HG02970 (cell line): ENCODE measurements around the gene ZBTB43.
"Not testable (repeated sequence)": the region's sequence is repeated elsewhere in the genome, so short reads cannot be mapped to it uniquely, and the experiment has no call there.

ENCODE experiments used
- ATAC-seq: cut with Tn5 transposase; IDR thresholded peaks from one replicate; pipeline ENCODE4 v1.9.1; 2021; ENCODE audit warnings: mild to moderate bottlenecking, moderate library complexity, moderate number of reproducible peaks; ENCODE audit not compliant: unreplicated experiment, low FRiP score

The ZBTB43 gene

GRCh38 chr9:126804696-126805553 lies at the start of gene ZBTB43:
Gene ZBTB43, plus strand, starts transcription at chr9:126805040. Its CDS starts 27,470 bp downstream, at chr9:126832510.
- ATAC-seq = peak; percentile 84

GRCh38 chr9:126755317-126755875 lies 49.4 kb upstream of the ZBTB43 start:
- ATAC-seq = no peak

- no peak for ATAC-seq
Measured at GRCh38 chr9:126756238-126756637, 48.6 kb upstream of the ZBTB43 start.

GRCh38 chr9:126756876-126757415 lies 47.9 kb upstream of the ZBTB43 start:
- no peak for ATAC-seq

- ATAC-seq = no peak
Measured at GRCh38 chr9:126758916-126759585, 45.8 kb upstream of the ZBTB43 start.

GRCh38 chr9:126761274-126761673 lies 43.6 kb upstream of the ZBTB43 start:
- no peak for ATAC-seq

GRCh38 chr9:126763130-126763764 lies 41.6 kb upstream of the ZBTB43 start:
- no peak for ATAC-seq

GRCh38 chr9:126773004-126773607 lies 31.7 kb upstream of the ZBTB43 start:
- no peak for ATAC-seq

GRCh38 chr9:126775926-126776325 lies 28.9 kb upstream of the ZBTB43 start:
- no peak for ATAC-seq

GRCh38 chr9:126777733-126778132 lies 27.1 kb upstream of the ZBTB43 start:
- no peak for ATAC-seq

GRCh38 chr9:126778141-126778540 lies 26.7 kb upstream of the ZBTB43 start:
- no peak for ATAC-seq

GRCh38 chr9:126778696-126779095 lies 26.1 kb upstream of the ZBTB43 start:
- not testable (repeated sequence) for ATAC-seq

- ATAC-seq = no peak
Measured at GRCh38 chr9:126781186-126782052, 23.4 kb upstream of the ZBTB43 start.

GRCh38 chr9:126782053-126782388 lies 22.8 kb upstream of the ZBTB43 start:
- no peak for ATAC-seq

- ATAC-seq = no peak
Measured at GRCh38 chr9:126783949-126784348, 20.9 kb upstream of the ZBTB43 start.

- ATAC-seq = no peak
Measured at GRCh38 chr9:126784401-126784800, 20.4 kb upstream of the ZBTB43 start.

GRCh38 chr9:126784841-126785240 lies 20.0 kb upstream of the ZBTB43 start:
- not testable (repeated sequence) for ATAC-seq

GRCh38 chr9:126788046-126788445 lies 16.8 kb upstream of the ZBTB43 start:
- ATAC-seq = no peak

- ATAC-seq = no peak
Measured at GRCh38 chr9:126788634-126789349, 16.0 kb upstream of the ZBTB43 start.
